ENCODE measurements around the gene NEK9.

The NEK9 gene

DNA sequence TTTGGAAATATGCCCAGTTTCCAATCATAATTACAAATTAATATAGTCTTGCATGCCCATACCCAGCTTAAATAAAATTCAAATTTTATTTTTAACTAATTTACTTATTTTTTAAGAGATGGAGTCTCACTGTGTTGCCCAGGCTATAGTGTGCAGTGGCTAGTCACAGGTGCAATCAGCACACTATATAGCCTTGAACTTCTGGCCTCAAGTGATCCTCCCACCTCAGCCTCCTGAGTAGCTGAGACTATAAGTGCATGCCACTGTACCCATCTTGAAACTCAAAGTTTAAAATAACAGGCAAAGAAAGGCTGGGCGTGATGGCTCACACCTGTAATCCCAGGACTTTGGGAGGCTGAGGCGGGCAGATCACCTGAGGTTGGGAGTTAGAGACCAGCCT, 85.9 kb downstream of the NEK9 start:
- TF ChIP-seq, protein P1, sequence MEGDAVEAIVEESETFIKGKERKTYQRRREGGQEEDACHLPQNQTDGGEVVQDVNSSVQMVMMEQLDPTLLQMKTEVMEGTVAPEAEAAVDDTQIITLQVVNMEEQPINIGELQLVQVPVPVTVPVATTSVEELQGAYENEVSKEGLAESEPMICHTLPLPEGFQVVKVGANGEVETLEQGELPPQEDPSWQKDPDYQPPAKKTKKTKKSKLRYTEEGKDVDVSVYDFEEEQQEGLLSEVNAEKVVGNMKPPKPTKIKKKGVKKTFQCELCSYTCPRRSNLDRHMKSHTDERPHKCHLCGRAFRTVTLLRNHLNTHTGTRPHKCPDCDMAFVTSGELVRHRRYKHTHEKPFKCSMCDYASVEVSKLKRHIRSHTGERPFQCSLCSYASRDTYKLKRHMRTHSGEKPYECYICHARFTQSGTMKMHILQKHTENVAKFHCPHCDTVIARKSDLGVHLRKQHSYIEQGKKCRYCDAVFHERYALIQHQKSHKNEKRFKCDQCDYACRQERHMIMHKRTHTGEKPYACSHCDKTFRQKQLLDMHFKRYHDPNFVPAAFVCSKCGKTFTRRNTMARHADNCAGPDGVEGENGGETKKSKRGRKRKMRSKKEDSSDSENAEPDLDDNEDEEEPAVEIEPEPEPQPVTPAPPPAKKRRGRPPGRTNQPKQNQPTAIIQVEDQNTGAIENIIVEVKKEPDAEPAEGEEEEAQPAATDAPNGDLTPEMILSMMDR (IDR thresholded peaks at IDR 0.05; ENCODE audit: low read depth, low read length) = no peak
- H3K4me3 ChIP-seq (ENCODE audit: low read depth, low read length) = no peak overlapping the region

DNA sequence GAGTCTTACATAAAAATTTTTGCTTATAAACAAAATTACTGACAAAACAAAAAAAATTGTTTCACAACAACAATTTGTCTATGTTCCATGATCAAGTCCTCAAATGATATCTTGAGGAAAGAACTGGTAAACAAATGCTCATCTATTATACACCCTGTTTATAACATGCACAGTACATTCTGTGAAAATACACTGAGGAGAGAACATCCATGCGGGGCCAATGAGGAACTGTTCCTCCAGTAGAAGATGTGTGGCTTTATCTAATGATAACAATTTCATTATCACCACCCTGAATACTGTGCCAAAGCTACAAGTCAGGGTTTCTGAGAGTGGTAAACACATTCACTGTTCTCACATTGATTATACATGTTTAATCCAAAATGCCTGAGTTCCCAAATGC, 86.3 kb downstream of the NEK9 start:
- no peak overlapping the region for H3K4me3 ChIP-seq (ENCODE audit: low read depth, low read length)
- TF ChIP-seq, protein P1 (IDR thresholded peaks at IDR 0.05; ENCODE audit: low read depth, low read length) = no peak

DNA sequence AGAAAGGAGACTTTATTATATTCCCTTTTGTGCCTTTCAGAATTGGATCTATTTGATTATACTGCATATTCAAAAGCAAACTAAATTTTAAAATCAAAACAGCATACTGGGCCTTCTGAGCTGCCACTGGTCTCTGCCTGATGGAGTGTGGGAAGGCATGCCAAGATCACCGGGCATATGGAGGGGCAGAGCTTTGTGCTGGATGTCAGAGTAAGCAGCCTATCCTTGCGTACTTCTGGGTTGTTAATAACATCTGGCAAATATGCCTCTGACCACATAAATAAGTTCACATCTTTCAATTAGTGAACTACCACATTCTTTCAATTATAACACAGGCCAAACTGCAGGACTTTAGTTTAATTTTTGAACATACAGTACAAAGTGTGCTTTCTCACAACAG, 93.9 kb downstream of the NEK9 start:
- TF ChIP-seq, protein P1 (IDR thresholded peaks at IDR 0.05; ENCODE audit: low read depth, low read length) = no peak
- H3K4me3 ChIP-seq (ENCODE audit: low read depth, low read length) = no peak overlapping the region

DNA sequence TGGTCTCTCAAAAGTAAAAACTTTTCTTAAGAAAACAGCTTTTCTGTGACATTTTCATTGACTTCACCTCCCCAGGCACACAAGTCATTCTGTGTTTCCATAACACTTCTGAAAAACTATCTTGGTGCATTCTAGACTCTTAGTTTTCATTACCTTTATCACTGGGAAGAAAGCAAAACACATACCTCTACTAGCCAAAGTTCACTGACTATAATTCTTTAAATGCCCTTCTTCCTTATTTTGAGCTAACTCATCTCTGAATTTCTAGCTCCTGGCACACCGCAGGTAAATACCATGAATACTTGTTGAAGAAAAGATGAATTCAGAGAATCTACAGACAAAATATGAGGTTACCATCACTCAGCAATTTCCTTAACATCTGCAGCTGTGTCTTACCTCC, 96.7 kb downstream of the NEK9 start:
- TF ChIP-seq, protein P1 (IDR thresholded peaks at IDR 0.05; ENCODE audit: low read depth, low read length) = no peak
- H3K4me3 ChIP-seq (ENCODE audit: low read depth, low read length) = no peak overlapping the region

Measured in WI38 (cell line).